Activated CD8-positive, alpha-beta memory T cell treated with anti-CD3 and anti-CD28 coated beads for 1 hour (primary cell): ENCODE data around the gene TM4SF5.

Experiments used
- DNase-seq, 2 donors: peaks; one replicate each; pipeline ENCODE4 v3.0.0-alpha.2; 2020; ENCODE audit warnings: low read depth in 1 of 2; ENCODE audit errors: extremely low read depth in 1 of 2

TM4SF5 gene

DNA sequence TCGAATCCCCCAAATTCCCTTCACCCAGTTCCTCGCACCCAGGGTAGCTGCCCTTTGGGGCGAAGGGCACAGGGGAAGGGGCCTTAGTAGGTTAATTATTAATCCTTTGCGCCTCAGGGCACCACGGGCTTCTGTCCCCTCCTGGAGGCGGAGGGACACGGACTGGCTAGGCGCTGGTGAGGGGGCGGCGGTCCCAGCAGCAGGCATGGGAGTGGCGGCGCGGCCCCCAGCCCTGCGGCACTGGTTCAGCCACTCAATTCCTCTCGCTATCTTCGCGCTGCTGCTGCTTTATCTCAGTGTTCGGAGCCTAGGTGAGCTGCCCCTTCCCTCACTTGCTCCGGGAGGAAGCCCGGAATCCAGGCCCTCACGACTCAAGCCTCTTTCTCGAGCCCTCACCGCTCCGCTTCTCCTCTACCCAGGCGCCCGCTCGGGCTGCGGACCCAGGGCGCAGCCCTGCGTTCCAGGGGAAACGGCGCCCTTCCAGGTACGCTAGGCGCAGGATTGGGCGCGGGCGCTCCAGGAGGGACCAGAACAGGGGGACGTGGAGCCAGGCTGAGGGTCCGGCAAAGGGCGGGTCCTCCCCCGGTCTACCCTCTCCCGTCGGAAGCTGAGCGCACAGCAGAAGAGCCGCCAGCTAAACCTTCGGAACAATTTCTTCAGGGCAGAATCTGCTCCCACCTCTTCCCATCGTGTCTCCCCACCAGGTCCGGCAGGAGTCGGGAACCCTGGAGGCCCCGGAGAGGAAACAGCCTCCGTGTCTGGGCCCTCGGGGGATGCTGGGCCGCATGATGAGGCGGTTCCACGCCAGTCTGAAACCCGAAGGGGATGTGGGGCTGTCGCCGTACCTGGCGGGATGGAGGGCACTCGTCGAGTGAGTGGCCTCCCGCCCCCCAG is 17.4 kb downstream of the TM4SF5 start, which contains the start of gene GLTPD2:
Gene GLTPD2, plus strand, starts transcription at position 158 of the 894 bp plus-strand sequence. Its CDS starts 48 bp downstream, at position 206.
- no peak for DNase-seq

DNA sequence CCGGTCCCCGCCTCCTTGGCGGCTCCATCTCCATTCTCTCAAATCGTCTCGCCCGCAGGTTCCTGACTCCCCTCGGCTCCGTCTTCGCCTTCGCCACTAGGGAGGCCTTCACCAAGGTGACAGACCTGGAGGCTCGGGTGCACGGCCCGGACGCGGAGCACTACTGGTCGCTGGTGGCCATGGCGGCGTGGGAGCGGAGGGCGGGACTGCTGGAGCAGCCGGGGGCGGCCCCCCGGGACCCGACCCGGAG is 17.9 kb downstream of the TM4SF5 start:
- DNase-seq: no peak

DNA sequence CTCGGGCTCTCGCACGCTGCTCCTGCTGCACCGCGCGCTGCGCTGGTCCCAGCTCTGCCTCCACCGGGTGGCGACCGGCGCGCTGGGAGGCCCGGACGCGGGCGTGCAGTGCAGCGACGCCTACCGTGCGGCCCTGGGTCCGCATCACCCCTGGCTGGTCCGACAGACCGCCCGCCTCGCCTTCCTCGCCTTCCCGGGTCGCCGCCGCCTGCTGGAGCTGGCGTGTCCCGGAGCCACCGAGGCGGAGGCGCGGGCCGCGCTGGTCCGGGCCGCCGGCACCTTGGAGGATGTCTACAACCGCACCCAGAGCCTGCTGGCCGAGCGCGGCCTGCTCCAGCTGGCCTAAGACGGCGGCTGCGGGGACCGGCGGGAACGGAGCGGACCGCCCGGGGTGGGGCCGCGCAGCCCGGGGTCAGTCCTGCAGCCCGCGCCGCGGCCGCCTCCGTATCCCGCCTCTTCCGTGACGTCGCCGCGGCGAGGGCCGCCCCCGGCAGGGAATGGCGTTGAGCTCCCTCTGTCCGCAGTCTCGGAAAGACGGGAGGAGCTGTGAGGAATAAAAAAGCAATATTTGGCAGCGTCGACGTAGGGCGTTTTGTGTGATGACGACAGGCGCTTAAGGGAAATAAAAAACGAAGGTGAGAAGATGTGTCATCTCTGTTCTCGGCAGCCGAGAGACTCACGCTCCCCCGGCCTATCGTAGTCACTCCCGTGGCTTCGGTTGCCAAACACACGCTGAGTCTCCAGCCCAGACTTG is 18.4 kb downstream of the TM4SF5 start:
- peak; percentile 47 to 69 for DNase-seq

DNA sequence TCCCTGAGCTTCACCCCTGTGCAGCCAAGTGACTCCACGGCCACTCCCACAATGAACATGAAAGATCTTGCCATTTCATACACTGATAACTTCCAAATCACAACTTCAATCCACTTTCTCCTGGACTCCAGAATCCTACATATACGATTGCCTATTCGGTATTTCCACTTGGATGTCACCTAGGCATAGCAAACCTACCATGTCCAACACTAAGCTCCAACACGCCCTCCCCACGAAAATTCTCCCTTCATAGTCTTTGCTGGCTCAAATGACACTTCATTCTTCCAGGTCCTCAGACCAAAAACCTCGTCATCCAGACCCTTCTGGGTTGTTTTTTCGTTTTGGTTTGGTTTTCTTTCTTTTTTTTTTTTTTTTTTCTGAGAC is 19.0 kb downstream of the TM4SF5 start:
- DNase-seq: no peak

DNA sequence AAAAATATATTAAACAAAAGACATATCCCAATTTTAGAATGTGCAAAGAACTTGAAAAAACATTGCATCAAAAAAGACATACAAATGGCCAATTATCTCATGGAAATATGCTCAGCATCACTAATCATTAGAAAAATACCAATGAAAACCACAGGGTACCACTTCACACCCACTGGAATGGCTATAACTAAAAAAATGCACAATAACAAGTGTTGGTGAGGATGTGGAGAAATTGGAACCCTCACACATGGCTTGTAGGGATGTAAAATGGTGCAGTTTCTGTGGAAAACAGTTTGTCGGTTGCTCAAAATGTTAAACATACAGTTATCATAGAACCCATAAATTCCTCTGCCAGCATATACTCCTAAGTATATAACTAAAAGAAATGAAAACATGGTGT is 23.5 kb downstream of the TM4SF5 start:
- no peak for DNase-seq

DNA sequence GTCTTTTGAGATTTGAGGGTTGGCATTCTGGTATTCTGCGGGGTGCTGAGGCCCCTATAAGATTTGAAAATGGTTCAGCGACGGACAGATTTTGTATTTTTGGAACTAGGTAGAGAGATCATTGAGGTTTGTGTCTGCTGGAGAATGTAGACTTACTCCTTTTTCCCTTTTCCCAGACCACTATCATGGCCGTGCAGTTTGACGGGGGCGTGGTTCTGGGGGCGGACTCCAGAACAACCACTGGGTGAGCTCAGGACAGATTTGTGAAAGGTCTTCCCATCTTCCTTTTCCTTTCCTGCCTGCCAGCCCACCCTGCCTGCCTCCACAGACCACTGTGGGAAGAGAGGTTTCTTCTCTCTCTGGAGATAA is 24.9 kb downstream of the TM4SF5 start:
- no peak for DNase-seq

DNA sequence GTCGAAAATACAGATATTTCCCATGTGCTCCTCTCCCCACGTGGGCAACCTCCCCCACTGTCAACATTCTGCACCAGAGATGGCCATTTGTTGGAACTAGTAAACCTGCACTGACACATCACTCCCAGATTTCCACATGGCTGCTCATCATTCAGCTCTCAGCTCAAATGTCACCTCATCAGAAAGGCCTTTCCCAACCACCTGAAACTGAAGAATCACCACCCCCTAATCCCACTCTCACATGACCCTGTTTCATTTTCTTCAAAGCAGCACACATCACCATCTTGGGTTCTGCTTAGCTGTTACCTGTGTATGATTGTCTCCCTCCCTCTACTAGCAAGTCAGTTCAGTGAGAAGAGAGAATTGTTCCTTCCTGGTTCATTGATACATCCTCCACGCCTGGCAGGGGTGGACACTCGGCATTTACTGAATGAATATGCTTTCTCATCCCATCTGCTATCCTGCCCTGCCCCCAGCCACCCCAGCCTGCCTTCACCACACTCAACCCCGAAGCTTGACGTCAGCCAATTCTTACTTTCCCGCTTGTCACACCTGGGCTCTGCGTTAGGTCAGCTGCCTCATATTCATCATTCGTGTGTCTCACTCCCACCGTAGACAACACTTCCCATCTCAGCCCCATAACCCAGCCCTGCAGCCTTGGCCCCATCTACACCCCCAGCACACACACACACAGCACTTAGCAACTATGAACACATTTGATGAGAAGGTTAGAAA is 28.9 kb downstream of the TM4SF5 start:
- no peak for DNase-seq

DNA sequence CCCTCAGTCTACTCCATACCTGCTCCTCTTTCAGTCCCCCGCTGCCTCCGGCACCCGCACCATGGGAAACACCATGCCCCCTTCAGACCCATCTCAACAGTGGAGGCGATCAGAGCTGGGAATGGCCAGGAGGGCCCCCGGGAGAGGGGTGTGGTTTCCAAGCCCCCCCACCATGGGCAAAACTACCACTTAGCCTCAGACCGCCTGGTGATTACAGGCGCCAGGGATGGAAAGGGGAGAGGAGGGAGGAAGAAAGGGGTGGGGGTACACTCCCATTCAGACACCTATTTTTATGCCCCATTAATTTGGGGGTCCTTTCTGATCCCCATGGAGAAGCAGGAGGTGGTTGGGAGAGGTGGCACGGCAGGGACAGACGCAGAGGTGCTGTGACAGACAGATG is 30.5 kb downstream of the TM4SF5 start, which contains the start of gene C17orf114:
Gene C17orf114, minus strand, starts transcription at position 101 of the 400 bp plus-strand sequence.
- no peak for DNase-seq

DNA sequence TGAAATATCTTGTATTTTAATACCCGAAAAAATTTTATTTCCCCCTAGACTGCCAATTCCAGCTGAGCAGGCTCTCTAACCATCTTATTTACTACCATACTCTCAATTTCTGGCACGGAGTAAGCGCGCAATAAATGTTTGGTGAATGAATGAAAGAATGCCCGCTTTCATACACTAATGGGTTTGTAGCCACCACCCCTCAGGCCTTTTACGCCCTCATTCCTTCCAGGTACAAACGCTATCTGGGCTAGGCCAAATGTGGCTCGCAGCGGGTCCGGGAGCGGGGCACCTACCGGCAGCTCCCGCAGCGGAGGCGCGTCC is 34.7 kb downstream of the TM4SF5 start:
- no peak for DNase-seq

DNA sequence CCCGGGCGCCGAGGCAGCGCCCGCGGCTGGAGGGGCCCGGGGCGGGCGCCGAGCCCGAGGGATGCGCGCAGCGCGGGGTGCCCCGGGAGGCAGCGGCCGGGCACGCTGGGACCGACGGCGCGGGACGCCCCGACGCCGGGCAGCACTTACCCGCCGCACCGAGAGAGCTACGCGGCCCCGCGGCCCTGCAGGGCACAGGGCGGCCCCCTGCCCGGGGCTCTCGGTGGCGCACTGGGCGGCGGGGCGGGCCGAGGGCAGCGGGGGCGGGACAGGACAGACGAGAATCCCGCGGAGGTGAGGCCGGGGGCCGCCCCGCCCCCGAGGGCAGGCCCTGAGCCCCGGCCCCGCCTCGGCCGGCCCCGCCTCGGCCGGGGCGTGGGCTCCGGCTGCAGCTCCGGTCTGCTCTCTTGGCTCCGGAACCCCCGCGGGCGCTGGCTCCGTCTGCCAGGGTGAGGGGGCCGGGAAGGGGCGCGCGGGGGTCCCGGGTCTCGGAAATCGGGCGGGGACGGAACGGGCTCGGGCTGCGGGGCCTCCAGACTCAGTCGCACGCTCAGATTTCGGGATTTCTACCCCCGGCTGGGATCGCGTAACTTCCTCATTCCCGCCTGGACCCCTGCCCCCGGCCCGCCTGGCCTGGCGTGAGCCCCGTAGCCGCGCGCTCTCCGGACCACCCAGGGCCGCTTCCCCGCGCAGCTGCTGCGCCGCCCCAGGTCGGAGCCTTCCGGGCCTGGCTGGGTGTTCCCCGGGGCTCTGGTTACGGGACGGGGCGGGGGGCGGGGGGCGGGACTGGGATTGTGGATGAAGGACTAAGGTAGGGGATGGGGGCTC is 35.3 kb downstream of the TM4SF5 start, which contains the start of gene PLD2:
Gene PLD2, plus strand, starts transcription at position 376 of the 828 bp plus-strand sequence. CDS start 621 bp downstream, outside the sequence.
- DNase-seq: peak; percentile 46 to 81

DNA sequence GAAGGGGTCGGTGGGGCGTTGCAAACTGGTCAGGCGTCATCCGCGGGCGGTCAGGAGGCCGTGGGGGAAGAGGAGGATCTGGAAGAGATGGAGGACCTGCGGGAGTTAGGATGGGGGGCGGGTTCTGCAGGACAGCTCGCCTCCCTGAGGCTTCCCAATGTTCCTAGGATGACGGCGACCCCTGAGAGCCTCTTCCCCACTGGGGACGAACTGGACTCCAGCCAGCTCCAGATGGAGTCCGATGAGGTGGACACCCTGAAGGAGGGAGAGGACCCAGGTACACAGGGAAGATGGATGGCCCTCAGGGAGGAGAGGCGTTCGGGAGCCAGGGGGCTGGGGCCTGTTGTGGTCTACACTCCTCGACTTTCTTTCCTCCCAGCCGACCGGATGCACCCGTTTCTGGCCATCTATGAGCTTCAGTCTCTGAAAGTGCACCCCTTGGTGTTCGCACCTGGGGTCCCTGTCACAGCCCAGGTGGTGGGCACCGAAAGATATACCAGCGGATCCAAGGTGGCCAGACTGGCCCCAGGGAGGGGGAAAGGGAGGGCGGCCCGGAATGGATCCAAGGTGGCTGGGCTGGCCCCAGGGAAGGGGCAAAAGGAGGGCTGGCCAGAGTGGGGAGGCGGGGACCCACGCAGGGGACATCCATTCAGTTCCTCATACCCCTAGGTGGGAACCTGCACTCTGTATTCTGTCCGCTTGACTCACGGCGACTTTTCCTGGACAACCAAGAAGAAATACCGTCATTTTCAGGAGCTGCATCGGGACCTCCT is 36.1 kb downstream of the TM4SF5 start:
- no peak for DNase-seq

DNA sequence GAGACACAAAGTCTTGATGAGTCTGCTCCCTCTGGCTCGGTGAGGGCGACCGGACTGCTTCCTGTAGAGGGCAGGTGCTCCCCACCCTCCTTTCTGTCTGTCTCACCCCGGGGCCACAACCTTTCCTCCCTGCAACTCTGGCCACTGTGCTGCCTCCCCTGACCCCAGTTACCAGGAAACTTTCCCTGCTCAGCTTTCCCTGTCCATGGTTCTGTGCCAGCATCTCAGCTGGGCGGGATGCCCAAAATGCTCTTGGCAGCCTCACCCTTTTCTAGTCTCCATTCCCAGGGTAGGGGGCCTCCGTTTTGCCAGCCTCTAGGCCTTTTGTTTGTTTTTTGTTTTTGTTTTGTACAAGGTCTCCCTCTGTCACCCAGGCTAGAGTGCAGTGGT is 36.7 kb downstream of the TM4SF5 start:
- DNase-seq: no peak

DNA sequence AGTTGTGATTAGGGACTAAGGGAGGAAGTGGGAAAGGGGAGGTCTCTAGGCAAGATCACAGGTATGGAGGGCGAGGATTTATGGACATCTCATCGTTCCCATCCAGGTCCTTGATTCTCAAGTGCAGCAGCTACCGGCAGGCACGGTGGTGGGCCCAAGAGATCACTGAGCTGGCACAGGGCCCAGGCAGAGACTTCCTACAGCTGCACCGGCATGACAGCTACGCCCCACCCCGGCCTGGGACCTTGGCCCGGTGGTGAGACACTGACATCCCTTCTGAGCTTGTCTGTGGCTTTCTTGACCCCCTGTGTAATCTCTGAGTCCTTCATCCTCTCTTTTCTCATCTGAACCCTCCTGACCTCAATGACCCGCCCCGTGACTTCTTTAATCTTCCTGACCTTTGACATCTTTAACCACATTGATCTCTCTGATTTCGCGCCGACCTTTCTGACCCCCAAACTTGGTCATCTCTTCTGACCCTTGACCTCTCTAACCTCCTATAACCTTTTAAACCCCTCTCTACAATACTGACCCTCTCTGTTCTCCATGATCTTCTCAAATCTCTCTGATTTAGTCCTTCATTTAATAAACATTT is 39.1 kb downstream of the TM4SF5 start:
- DNase-seq: no peak

DNA sequence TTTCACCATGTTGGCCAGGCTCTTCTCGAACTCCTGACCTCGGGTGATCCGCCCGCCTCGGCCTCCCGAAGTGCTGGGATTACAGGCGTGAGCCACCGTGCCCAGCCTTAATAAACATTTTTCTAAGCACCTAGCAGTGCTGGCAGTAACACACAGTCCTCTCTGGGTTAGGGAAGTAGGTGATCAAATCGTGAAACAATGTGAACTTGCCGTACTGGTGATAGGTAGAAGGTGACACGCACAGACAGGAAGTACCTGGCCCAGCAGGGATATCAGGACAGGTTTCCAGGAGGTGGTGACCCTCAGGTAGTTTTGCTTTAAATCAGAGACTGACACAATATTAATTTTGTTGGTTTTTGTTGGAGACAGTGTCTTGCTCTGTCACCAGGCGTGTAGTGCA is 39.8 kb downstream of the TM4SF5 start:
- no peak for DNase-seq

DNA sequence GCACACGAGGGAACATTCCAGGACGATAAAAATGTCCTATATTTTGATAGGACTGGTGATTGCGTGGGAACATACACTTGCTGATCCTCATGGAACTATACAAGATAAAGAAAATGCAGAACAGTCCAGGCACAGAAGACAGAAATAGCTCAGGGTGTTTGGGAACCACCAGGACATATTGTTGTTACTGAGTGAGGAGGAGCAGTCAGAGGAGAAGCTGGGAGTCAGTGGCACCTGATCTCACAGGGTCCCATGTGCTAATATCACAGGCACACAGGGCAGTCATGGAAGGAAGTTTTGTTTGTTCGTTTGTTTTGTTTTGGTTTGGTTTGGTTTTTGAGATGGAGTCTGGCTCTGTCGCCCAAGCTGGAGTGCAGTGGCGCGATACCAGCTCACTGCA is 41.0 kb downstream of the TM4SF5 start:
- DNase-seq: no peak

DNA sequence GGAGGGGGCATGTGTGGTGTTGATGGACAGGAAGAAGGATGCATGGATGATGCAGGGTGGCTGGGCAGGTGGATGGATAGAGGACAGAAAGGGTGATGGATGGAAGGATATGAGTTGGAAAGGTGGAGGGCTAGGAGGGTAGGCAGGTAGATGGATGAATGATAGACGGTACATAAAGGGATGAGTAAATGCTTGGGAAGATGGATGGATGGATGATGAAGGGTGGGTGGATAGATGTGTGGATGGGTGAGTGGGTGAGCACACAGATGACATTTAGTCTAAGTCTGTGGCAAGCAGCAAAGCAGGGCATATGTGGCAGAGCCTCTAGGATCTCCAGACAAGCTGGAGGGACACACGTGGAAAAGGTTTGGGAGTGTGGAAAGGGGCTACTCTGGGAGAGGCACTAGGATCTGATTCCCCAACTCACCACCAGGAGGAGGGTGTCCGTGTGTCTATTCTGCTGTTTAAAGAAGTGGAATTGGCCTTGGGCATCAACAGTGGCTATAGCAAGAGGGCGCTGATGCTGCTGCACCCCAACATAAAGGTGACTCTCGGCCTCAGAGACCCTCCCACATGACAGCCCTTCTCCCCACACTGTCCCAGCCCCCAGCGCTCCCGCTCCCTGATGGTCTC is 43.5 kb downstream of the TM4SF5 start:
- DNase-seq: no peak

DNA sequence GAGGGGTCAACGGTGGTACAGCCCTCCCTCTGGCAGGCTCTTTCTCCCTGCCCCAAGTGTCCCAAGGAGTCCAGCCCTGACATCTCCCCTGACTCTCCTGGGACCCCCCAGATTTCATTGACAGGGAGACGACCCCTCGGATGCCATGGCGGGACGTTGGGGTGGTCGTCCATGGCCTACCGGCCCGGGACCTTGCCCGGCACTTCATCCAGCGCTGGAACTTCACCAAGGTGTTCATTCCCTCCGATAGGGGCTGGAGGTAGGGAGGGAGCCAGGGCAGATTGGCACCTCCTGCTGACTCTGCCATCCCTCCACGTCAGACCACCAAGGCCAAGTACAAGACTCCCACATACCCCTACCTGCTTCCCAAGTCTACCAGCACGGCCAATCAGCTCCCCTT is 45.1 kb downstream of the TM4SF5 start:
- DNase-seq: no peak

DNA sequence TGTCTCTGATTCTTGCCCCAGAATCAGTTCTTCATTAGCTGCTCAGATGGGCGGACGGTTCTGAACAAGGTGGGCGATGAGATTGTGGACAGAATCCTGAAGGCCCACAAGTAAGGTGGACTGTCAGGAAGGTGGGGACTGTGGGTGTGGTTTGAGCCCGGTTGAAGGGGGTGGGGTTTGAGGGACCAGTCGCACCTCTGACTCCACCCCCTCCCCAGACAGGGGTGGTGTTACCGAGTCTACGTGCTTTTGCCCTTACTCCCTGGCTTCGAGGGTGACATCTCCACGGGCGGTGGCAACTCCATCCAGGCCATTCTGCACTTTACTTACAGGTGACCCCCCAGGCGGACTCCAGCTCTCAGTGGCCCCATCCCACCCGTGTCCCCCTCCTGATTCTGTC is 46.6 kb downstream of the TM4SF5 start:
- no peak for DNase-seq

DNA sequence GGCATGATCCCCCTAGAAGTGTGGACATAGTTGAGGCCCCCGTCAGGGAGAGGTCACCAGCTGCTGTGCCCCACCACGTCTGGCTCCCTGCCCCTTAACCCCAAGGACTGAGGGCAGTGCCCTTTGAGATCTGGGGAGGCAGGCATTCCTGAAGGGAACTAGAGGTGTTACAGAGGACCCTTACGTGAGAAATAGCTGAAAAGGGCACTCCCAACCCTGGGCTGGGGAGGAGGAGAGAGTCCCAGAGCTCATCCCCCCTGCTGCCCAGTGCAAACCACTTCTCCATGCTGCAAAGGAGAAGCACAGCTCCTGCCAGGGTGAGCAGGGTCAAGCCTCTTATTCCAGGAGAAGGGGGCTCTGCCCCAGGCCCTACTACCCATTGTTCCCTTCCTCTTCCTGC is 51.1 kb downstream of the TM4SF5 start:
- DNase-seq: no peak
